GM18511 (cell line): ENCODE data around the gene LLGL2.
"Not testable (repeated sequence)": the region's sequence is repeated elsewhere in the genome, so short reads cannot be mapped to it uniquely, and the experiment has no call there.

Source experiments
- ATAC-seq: cut with Tn5 transposase; IDR thresholded peaks from one replicate; pipeline ENCODE4 v1.9.1; 2021; ENCODE audit warnings: mild to moderate bottlenecking, moderate library complexity; ENCODE audit not compliant: unreplicated experiment

LLGL2 gene

DNA sequence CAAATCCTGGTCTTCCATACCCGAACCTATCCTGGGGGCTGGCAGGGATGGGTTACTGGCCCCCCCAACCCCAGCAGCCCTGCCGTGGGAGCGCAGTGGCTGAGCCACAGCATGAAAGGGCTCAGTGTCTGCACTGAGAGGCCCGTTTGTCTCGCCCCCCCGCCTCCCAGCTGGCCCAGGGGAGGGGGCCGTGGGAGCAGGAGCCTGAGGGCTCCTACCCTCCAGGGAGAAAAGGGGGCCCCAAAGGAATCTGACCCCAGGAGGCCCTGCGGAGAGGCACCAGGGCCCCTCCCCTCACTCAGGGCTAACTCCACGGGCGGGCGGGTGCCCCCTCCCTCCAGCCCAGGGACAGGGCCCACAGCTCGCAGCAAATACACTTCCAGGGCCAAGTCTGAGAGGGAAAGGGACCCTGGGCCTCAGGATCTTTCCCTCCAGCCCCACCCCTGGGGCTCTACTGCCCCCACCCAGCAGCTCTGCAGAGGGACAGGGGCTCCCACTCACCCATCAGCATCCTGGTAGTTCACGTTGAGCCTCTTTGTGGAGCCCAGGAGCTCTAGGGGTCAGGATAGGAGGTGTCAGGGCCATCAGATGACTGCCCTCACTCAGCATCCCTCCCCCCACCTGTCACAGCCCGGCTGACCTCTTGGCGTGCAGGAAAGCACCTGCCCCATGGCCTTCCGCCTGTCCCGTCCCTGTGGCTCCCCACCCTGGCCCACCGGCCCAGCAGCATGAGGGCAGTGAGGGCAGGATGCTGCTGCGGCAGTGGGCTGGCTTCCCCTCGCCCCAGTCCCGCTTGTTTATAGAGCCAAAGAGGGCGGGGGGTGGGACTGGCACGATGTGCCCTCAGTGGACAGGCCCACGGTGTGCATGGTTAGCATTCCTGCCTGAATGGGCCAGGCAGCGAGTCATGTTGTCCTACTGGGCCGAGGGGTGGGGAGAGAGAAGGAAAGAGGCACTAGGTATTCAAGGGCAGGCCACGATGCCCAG is 17.5 kb upstream of the LLGL2 start:
- no peak for ATAC-seq

DNA sequence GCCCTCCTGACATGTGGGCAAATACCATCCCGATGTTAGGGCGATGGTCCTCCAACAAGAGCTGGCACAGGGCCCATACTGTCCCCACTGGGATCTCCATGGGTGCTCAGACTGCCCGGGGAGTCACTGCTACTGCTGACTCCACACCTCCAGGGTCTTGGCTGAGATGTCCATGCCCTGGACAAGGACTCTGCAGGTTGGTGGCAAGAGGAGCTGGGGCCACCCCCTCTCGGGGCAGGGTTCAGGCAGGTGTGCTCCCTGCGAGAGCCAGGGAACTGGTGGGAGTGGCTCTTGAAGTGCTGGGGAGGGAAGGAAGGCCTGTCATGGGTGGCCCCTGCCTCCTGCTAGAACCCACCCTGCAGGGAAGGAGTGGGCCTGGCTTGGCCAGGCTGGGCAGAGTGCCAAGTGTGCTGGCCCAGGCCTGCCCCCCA is 16.6 kb upstream of the LLGL2 start:
- no peak for ATAC-seq

DNA sequence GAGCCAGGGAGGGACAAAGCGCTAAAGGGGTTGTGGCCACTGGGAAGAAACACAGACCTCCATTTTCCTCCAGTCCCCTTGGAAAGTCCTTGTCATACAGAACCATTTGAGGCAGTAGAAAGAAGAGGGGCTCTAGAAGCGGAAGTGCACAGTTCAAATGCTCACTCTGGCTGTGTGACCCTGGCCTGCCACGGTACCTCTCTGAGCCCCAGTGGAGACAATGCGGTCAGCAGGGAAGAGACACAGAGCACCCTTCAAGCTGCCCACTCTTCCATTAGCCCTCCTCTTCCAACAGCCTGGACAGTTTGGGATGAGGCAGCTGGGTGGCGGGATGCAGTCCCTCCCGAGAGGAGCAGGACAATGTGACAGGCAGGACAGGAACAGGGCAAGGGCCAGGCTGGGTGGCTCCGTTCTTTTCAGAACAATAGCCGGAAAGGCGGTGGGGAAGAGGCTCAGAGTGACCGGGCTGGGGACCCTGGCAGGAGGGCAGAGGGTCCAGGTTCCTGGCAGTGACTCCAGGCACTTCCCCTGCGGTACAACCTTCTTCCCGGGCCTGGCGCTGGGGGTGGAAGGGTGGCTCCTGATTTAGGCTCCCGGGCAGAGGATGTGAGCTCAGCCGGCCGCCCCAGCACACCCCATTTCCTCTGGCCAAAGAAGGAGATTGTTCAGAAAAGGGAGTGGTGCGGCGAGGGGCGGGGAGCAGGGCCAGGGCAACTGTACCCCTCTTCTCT is 15.8 kb upstream of the LLGL2 start:
- ATAC-seq, result no peak

DNA sequence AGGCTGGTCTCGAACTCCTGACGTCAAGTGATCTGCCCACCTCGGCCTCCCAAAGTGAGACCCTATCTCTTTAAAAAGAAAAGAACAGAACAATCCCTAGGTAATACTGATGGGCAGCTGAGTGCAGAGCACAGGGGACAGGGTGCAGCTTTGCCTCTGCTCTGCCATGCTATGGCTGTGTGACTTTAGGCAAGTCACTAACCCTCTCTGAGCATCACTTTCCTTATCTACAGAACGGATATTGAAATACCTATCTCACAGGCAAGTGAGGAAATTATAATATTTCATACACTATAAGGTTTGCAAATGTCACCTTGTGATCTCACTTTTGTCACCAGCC is 14.3 kb upstream of the LLGL2 start:
- no peak for ATAC-seq

DNA sequence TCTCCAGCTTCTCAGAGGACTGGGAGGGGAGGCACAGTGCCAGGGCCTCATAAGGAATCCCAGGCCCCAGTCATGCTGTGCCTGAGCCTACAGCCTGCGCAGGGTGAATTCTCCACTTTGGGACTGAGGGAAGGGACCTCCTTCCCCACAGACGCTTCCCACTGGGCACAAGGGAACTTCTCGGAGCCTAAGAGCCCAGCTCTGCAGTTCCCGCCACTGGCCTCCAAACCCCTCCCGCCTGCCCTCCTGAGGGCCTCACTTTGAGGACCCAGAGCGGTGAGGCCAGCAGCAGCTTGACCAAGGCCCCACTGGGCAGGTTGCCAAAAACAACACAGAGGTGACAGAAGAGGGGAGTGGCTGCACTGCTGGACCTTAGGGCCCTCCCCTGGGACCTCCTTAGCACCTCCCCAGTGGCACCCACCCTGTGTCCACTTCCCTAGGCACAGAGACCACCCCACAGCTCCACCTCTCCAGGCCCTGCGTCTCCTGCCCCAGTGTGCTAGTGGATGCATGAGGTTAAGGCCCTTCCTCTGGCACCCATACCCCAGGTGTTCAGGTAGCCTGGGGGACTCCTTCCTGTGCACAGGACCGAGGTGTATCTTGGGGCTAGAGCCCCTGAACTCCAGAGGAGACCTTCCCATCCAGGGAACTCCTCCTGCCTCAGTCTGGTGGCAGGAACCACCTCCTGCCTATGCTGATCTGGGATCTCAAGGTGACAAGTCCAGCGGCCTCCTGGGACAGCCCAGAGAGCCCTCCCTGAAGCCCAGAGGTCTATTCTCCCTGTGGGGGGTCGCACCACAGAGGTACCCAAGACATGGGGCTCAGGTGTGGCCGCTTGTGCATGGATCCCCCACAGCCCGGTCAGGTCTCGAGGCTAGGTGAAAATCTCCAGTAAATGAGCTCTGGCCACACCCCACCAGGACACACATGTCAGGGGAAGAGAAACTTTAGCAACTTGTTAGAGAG is 13.6 kb upstream of the LLGL2 start:
- ATAC-seq, result no peak

DNA sequence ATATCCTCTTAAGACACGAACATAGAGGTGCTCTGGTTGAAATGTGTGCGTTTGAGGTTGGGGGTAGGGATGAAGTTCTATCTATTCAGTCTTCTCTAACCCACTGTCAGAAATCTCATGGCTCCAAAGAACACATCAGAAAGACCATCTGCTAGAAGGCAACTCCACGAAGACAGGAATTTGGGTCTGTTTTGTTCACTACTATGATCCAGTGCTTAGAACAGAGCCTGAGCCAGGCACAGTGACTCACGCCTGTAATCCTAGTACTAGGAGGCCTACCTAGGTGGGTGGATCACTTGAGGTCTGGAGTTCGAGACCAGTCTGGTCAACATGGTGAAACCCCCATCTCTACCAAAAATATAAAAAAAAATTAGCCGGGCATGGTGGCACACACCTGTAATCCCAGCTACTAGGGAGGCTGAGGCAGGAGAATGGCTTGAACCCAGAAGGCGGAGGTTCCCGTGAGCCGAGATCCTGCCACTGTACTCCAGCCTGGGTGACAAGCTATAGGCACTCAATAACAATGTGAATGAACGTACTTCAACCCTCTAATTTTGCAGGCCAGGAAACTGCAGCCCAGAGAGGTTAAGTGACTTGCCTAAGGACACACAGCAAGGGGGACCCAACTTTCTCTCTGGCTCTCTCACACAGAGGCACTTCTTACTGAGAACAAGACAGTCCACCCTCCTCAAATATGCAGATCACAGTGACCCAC is 12.4 kb upstream of the LLGL2 start:
- no peak for ATAC-seq

DNA sequence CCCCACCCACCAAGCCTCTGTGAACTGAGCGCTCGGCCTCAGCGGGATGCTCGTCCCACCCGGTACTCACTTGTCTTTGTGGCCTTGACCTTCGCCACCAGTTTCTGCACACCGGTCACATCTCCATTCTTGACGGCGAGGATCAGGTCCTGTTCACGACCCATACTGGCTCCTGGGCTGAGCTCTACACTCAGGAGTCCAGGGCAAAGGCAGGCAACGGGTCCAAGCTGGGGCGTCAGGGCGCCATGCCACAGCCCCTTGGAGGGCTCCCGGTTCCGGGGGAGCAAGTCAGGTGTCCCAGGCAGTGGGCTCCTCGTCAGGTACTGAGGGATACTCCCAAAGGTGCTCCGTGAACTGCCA is 11.9 kb upstream of the LLGL2 start:
- ATAC-seq, result no peak

DNA sequence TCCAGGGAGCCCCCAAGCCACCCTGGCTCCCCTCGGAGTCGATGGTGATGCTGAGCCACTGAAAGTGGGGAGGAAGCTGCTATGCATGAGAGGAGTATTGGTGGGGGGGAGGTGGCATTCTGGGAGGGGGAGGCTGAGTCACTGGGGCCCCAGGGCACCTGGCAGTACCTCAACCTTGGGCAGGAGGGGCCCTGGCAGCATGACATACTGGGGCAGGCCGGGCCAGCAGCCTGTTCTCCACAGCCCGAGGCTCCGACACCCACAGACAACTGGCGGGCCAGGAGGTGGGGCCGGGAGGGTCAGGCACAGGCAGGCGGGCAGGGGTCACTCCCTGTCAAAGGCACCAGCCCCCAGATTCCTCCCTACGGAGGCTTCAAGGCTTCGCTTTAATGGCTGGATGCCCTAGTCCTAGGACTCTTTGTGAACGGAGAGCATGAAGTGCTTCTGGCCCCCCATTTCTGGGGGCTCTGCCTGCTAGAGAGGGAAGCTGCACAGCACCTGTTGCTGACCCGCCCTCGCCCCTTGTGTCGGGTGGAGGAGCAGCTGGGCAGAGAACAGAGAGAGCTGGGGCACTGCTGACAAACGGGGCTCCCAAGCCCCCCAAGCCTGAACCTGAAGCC is 11.1 kb upstream of the LLGL2 start:
- ATAC-seq, result no peak

DNA sequence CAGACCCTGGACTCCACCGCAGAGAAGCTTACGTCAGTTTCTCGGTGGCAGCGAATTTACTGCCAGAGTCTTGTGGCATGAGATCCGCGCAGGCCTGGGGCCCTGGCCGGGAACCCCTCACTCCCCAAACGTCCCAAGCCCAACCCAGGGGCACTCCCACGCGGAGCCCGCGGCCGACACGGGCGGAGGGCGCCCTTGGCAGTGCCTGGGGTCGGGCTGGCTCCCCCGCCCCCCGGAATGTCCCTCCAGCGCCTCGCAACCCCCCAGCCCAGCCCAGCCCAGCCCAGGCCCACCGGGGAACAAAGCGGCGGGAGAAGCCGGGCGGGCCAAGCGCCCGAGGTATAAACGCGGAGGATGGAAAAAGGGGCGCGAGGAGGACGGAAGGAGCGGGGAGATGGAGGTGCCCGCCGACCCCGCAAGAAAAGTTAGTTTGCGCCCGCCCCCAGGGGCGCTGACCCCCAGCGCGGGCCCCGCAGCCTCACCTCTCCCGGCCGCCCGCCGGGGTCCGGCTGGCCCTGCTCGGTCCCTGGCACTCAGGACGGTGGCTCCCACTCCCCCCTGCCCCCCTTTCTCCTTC is 10.5 kb upstream of the LLGL2 start:
- no peak for ATAC-seq

DNA sequence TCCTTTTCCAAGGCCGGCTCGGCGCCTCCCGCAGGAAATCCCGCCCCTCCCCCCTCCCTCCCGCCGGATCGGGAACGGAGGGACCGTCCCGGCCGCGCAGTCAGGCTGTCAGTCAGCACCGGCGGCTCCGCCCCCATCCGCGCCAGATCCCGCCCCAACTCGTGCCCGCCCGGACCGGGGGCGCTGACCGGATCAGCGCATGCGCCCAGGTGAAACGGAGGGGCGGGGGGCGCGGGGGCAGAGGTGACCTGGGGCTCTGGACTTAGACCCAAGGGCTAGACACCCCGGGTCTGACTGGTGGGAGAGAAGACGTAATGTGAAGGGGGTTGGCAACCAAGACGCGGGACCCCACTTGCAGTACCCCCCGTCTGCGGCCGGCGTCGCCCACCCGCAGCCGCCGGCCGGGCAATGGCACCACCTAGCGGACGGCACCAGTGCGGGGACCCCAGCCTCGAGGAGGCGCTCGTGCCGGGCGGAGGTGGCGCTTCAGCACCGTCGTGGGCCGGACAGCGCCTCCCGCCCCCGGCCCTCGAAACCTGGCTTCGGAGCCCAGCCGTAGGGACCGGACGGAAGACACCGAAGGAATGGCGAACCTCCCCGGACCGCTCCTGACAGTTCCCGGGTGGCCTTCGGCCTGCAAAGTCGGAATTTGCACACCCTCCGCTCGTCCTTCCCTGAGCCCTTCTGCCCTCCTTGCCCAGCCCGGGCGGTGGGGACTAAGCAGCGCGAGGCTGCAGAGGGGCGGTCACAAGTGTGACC is 9.8 kb upstream of the LLGL2 start, which contains the start of gene CASKIN2:
Gene CASKIN2, minus strand, starts transcription at position 42 of the 759 bp plus-strand sequence. CDS start 1,733 bp downstream, outside the sequence.
- ATAC-seq, result peak; percentile 48

DNA sequence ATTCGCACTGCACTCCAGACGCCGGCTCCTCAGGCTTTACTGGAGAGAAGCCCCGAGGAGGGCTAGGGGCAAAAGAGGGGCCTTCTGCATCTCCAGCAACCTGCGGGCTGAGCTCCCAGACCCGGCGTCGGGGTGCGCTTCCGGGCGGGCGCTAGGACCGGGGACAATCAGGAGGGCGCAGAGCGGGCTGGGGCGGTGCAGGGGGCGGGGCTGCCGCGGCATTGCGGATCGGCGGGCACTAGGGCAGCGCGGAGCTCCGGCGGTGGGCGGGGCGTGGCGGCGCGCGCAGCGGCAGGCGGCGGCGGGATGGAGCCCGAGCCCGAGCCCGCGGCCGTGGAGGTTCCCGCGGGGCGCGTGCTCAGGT is 9.3 kb upstream of the LLGL2 start, which contains the start of gene TSEN54:
Gene TSEN54, plus strand, starts transcription at position 274 of the 364 bp plus-strand sequence. Its CDS starts 33 bp downstream, at position 307.
- peak; percentile 85 for ATAC-seq

DNA sequence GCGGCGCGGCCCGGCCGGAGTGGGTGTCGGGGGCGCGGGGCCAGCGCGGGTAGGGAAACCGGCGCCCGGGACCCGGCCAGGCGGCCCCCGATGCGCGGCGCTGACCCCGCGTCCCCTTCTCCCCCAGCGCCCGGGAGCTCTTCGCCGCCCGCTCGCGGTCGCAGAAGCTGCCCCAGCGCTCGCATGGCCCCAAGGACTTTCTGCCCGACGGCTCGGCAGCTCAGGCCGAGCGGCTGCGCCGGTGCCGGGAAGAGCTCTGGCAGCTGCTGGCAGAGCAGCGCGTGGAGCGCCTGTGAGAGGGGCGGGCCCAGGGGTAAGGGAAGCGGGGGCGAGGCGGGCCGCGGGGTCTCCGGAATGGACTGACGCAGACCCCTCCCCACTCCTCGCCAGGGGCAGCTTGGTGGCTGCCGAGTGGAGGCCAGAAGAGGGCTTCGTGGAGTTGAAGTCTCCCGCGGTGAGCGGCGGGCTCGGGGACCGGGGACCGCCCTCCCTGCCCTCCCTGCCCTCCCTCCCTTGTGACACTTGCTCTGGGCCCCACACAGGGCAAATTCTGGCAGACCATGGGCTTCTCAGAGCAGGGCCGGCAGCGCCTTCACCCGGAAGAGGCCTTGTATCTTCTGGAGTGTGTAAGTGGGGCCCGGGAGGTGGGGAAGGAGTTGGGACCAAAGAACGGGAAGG is 8.7 kb upstream of the LLGL2 start:
- ATAC-seq, result peak; percentile 24

DNA sequence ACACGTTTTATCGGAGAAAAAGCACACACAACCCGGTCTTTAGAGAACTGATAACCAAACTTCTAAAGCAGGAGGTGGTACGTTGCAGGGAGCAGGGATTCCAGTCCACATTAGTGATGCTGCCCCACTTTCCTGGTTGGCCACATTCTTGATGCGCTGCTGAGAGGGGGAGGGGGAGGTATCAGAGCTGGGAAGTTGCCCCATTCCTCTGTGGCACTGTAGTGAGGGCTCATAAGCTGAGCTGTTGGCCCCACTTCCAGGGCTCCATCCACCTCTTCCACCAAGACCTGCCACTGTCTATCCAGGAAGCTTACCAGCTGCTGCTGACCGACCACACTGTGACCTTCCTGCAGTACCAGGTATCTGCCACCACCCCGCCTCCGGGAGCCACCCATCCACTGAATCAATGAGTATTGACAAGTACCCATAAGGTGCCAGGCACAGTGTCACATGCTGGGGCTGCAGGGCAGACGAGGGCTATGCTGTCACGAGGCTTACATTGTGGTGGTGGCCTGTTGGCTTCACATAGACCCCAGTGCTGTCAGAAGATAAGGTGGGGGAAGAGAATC is 8.1 kb upstream of the LLGL2 start:
- ATAC-seq, result no peak

DNA sequence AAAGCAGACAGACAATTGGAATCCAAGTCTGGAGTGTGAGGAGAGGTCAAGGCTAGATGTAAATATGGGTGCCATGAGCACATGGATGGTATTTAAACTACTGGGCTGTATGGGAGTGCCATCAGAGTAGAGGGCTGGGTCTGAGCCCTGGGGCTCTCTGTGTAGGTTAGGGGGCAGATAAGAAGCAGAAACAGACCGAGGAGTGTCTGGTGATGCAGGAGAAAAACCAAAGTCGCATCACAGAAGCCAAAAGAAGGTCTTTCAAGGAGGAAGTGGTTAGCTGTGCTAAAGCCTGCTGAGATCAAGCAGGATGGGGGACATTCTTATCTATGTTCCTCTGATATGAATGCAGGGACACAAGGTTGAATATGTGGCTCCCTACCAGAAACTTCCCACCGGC is 7.3 kb upstream of the LLGL2 start:
- no peak for ATAC-seq

DNA sequence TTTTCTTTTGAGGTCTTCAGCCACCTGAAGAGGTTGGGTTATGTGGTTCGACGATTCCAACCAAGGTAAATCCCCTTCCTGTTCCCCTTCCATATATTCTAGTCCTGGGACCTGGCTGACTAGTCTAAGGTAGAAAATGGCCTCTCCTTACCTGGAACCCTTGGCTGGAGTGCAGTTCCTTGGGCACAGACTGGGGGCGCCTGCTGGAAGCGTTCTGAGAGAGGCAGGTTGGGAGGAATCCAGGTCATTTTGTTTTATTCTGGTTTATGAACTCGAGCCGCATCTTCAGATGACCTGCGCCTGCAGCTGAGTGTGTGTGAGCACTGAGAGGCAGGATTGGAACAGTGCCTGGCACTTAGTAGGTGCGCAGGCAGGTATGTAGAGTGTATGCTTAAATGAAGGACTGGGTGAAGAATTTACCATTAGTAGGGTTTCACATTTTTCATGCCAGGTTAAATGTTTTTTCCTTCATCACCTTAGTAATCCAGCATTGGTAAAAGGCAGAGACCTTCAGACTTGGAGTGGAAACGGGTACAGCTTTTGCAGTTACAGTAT is 6.4 kb upstream of the LLGL2 start:
- ATAC-seq, result no peak

DNA sequence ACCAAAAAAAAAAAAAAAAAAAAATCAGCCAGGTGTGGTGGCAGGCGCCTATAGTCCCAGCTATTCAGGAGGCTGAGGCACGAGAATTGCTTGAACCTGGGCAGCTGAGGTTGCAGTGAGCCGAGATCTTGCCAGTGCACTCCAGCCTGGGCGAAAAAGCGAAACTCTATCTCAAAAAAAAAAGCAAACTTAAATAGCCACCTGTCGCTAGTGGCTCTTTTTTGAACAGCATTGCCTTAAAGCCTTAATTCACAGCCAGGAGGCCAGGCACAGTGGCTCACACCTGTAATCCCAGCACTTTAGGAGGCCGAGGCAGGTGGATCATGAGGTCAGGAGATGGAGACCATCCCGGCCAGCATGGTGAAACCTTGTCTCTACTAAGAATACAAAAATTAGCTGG is 5.1 kb upstream of the LLGL2 start:
- ATAC-seq, result not testable (repeated sequence)

DNA sequence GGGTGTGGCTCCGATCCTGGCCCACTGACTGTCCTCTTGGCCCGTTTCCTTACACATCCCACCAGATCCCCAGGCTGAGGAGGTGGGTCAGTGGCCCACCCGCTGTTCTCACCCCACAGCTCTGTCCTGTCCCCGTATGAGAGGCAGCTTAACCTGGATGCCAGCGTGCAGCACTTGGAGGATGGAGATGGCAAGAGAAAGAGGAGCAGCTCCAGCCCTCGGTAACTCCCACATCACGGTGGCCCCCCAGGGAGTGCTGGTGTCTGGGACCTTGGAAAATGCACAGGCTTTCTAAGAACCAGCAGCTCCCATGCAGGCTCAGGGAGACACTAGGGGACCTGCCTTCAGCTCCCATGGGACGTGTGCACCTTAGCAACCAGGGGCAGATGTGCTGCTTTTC is 4.2 kb upstream of the LLGL2 start:
- no peak for ATAC-seq
